Activated naive CD4-positive, alpha-beta T cell treated with anti-CD3 and anti-CD28 coated beads, Interleukin-2, amount 50 U/mL, for 72 hours (primary cell): ENCODE measurements around the gene OR2AE1. TPM values are rescaled to one million over a fixed set of nuclear protein-coding genes. Genes with fewer than 3 reads are reported as not detected.
"Not testable (repeated sequence)": the region's sequence is repeated elsewhere in the genome, so short reads cannot be mapped to it uniquely, and the experiment has no call there.

Experiments used
- ATAC-seq, 2 donors: fragments of 150-1000 bp; cut with Tn5 transposase; 2 replicates each; pipeline ENCODE4 v1.10.0; 2021; ENCODE audit warnings: mild to moderate bottlenecking in 2 of 2, moderate library complexity in 2 of 2
- DNase-seq, 2 donors: peaks; one replicate each; pipeline ENCODE4 v3.0.0; 2021 to 2022; ENCODE audit warnings: low spot score in 2 of 2
- H3K27ac Mint-ChIP-seq, 2 donors: one replicate each; pipeline ENCODE4 v1.8.0; 2022; ENCODE audit warnings: mild to moderate bottlenecking in 2 of 2, mixed read lengths in 2 of 2
- H3K36me3 Mint-ChIP-seq, 2 donors: one replicate each; pipeline ENCODE4 v1.8.0; 2022; ENCODE audit warnings: mixed read lengths in 2 of 2
- H3K9me3 Mint-ChIP-seq, 2 donors: one replicate each; pipeline ENCODE4 v1.8.0; 2022; ENCODE audit warnings: mixed read lengths in 2 of 2
- total RNA-seq, 2 donors: library from RNA; stranded (reverse); gene quantifications; one replicate each; pipeline ENCODE4 v1.2.3, GENCODE V29; 2022

Gene OR2AE1
- under 1 TPM in 1 of 2 donors, not detected in 1; 0.31 TPM for total RNA-seq

- no peak for ATAC-seq
- Mint-ChIP-seq H3K36me3 (no peaks in the 10 kb centered on the region), H3K9me3 (no peaks in the 10 kb centered on the region), H3K27ac (no peak within 1 kb of the TSS)
- DNase-seq = no peak
These were observed at the start of gene OR2AE1 for GRCh38 chr7:99876933-99877332. OR2AE1 (minus strand) TSS chr7:99877033; CDS start chr7:99877033, 0 bp downstream.

- Mint-ChIP-seq H3K27ac (no peak overlapping the region), H3K36me3 (no peaks in the 10 kb centered on the region), H3K9me3 (no peaks in the 10 kb centered on the region)
- ATAC-seq = no peak
- DNase-seq = no peak
These were observed 49.5 kb upstream of the OR2AE1 start for GRCh38 chr7:99926321-99926720.

DNA sequence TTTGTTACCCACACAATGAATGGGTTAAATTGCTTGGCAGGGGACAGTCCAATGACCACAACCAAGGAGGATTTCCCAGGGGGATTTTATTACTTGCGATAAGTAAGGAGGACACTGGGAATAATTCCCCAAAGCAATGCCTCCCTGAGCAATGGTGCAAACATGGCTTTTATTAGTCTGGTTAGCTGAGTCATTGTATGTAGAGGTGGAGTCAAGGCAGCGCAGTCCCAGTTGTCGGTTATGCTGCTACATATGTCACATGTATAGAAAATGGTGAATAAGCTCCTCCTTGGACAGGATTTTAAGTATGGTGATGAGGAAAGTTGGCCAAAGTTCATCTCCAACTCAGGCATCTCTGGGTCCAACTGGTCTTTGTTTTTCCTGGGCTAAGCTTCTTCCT, 46.4 kb upstream of the OR2AE1 start:
- no peak overlapping the region for H3K27ac Mint-ChIP-seq
- ATAC-seq (no peak), DNase-seq (no peak)
- no peaks in the 10 kb centered on the region for H3K9me3 Mint-ChIP-seq
- H3K36me3 Mint-ChIP-seq = peaks cover 8 to 14% of the 10 kb centered on the region in 2 donors

GRCh38 chr7:99920149-99920548, 43.3 kb upstream of the OR2AE1 start:
- ATAC-seq = no peak
- no peak for DNase-seq
- Mint-ChIP-seq H3K27ac (peak overlapping the region; percentile 96 to 98), H3K36me3 (peaks cover 8 to 14% of the 10 kb centered on the region in 2 donors), H3K9me3 (no peaks in the 10 kb centered on the region)

- ATAC-seq (no peak), DNase-seq (no peak)
- Mint-ChIP-seq H3K9me3 (no peaks in the 10 kb centered on the region), H3K36me3 (peaks cover 8 to 14% of the 10 kb centered on the region in 2 donors), H3K27ac (peak overlapping the region; percentile 96 to 98)
These were observed 42.9 kb upstream of the OR2AE1 start for GRCh38 chr7:99919814-99920112.

DNA sequence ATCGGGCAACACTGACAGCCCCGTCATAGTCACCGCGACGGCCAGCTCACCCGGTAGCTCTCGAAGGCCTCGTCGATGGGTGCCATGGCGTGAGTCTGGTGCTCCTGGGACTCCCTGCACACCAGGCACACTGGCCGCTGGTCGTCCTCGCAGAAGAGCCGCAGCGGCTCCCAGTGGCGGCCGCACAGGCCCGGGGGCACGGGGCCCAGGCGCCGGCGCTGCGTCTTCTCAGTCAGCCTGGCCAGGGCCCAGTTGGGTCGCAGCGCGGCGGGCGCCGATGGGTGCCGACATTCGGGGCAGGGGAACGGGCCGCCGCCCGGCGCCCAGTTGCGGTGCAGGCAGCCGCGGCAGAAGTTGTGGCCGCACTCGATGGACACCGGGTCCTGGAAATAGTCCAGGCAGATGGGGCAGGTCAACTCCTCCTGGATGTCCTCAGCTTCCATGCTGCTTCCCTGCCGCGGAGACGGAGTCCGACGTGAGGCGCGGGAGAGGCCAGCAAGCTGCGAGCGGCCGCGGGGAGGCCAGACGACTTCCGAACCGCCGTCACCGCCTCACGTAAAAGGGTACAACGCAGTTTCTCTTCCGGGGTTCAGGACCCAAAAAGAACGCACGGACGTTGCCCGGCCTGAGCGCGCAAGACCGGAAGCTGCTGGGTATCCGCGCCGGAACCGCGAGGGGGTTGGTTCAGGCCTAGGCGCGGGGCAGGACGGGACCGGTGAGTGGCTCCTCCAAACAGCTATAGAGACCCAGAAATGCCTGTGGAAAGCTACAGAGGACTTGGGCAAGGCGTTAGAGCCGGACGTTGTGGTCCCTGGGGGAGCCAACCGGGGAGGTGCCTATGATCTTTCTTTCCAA, 42.4 kb upstream of the OR2AE1 start, which contains the start of gene TRIM4:
Gene TRIM4 (minus strand): TSS at position 572 of the 855 bp plus-strand sequence. CDS start 129 bp downstream, at position 443.
- peak; percentile 91 to 97 for DNase-seq
- Mint-ChIP-seq H3K36me3 (peaks cover 8 to 14% of the 10 kb centered on the region in 2 donors), H3K27ac (peak within 1 kb of the TSS; percentile 96 to 98), H3K9me3 (no peaks in the 10 kb centered on the region)
- ATAC-seq = peak; percentile 98 to 100

- ATAC-seq (no peak), DNase-seq (no peak)
- H3K9me3 Mint-ChIP-seq = no peaks in the 10 kb centered on the region
- H3K27ac Mint-ChIP-seq = peak overlapping the region in 1 of 2 donors; percentile 37
- H3K36me3 Mint-ChIP-seq = peaks cover 0 to 7% of the 10 kb centered on the region in 2 donors
These were observed 34.1 kb upstream of the OR2AE1 start for GRCh38 chr7:99910976-99911375.

DNA sequence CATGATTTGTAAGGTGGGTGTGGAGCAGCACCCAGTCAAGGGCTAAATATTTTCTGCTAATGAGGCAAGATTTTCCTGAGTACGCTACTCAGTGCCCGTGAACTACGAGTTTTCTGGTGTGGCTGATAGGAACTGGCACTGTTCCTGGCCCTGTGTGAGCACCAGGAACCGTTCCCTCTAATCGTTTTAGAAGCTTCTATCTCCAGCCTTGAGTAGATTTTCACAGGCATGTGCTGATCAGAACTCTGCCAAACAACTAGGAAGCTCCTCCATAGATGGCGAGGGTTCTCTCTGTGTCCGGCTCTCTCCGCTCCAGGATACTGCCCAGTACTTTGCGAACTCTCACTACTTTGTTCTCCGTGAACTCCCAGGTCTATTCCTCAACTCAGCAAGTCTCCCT, 24.7 kb upstream of the OR2AE1 start:
- peak overlapping the region; percentile 11 to 16 for H3K27ac Mint-ChIP-seq
- peaks cover 21 to 25% of the 10 kb centered on the region in 2 donors for H3K36me3 Mint-ChIP-seq
- ATAC-seq (no peak), DNase-seq (no peak)
- no peaks in the 10 kb centered on the region for H3K9me3 Mint-ChIP-seq

GRCh38 chr7:99899830-99900519, 23.1 kb upstream of the OR2AE1 start:
- Mint-ChIP-seq H3K9me3 (no peaks in the 10 kb centered on the region), H3K36me3 (peaks cover 21 to 25% of the 10 kb centered on the region in 2 donors), H3K27ac (no peak overlapping the region)
- DNase-seq (no peak), ATAC-seq (no peak)

GRCh38 chr7:99898836-99899235, 22.0 kb upstream of the OR2AE1 start:
- H3K36me3 Mint-ChIP-seq = peaks cover 21 to 25% of the 10 kb centered on the region in 2 donors
- no peaks in the 10 kb centered on the region for H3K9me3 Mint-ChIP-seq
- DNase-seq (no peak), ATAC-seq (no peak)
- no peak overlapping the region for H3K27ac Mint-ChIP-seq

DNA sequence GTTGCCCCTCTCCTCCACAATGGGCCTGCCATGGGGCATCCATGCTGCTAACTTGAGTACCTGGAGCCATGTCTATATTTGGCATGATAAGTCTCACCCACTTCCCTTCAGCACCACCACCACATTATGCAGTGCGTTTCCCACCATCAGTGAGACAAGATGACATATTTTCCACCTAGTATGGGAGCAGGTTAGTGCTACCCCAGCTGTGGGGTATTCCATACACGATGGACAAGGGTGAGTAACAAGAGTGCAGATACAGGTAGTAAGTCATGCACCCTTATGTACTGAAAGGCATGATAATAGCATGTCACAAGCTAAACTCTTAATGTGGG, 21.2 kb upstream of the OR2AE1 start:
- DNase-seq (no peak), ATAC-seq (peak in 1 of 2 donors; percentile 39)
- Mint-ChIP-seq H3K36me3 (peaks cover 21 to 24% of the 10 kb centered on the region in 2 donors), H3K27ac (peak overlapping the region in 1 of 2 donors; percentile 93), H3K9me3 (no peaks in the 10 kb centered on the region)

DNA sequence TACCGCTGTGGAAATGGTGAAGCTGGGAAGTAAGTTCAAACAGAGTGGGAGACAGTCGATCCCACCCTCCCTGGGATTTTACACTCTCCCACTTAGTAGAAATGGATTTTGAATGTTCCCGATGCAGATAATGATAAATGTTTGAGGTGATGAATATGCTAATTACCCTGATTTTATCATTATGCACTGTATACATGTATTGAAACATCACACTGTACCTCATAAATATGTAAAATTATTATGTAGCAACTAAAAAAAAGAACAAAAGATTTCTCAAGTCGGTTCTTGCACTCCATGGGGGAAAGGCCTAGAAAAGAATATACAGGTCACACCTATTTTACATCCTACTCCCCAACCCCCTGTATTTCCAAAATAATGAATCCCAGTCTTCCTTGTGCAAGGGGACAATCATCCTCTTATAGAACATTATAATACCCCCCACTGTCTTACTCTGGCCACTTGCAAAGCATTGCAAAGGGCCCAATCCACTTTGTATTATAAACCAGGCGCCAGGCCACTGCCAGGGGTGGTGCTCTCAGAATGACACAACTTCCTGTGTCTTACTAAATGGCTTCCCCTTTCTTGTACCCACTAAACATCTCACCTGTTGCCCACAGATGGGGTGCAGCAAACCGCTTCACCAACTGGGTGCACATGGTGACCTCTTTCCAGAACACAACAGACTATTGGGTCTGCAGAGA, 20.6 kb upstream of the OR2AE1 start:
- ATAC-seq = peak in 1 of 2 donors; percentile 34
- H3K27ac Mint-ChIP-seq = peak overlapping the region in 1 of 2 donors; percentile 93

DNA sequence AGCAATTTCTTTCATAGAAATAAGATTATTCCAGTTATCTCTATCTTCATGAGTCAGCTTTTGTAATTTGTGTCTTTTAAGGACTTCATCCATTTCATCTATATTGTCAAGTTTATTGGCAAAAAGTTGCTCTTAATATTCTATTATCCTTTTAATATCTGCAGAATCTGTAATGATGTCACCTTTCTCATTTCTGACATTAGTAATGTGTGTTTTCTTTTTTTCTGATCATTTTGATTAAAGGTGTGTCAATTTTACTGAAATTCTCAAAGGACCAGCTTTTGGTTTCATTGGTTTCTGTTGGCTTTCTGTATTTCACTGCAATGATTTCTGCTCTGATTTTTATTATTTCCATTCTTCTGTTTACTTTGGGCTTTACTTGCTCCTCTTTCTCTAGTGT, 17.9 kb upstream of the OR2AE1 start:
- peaks cover 3 to 5% of the 10 kb centered on the region in 2 donors for H3K9me3 Mint-ChIP-seq
- peaks cover 7 to 18% of the 10 kb centered on the region in 2 donors for H3K36me3 Mint-ChIP-seq
- DNase-seq (no peak), ATAC-seq (no peak)
- no peak overlapping the region for H3K27ac Mint-ChIP-seq

More for the DNA sequence above, 20.6 kb upstream of the OR2AE1 start:
- Mint-ChIP-seq H3K9me3 (no peaks in the 10 kb centered on the region), H3K36me3 (peaks cover 15 to 24% of the 10 kb centered on the region in 2 donors)
- DNase-seq = no peak

GRCh38 chr7:99893280-99893679, 16.4 kb upstream of the OR2AE1 start:
- ATAC-seq (no peak), DNase-seq (no peak)
- Mint-ChIP-seq H3K36me3 (peaks cover 8 to 25% of the 10 kb centered on the region in 2 donors), H3K27ac (peak overlapping the region in 1 of 2 donors; percentile 44), H3K9me3 (peaks cover 4 to 5% of the 10 kb centered on the region in 2 donors)

- H3K9me3 Mint-ChIP-seq, DNase-seq, H3K27ac Mint-ChIP-seq, ATAC-seq: not testable (repeated sequence)
- peaks cover 8 to 25% of the 10 kb centered on the region in 2 donors for H3K36me3 Mint-ChIP-seq
These were observed 13.5 kb upstream of the OR2AE1 start for GRCh38 chr7:99890348-99890747.

DNA sequence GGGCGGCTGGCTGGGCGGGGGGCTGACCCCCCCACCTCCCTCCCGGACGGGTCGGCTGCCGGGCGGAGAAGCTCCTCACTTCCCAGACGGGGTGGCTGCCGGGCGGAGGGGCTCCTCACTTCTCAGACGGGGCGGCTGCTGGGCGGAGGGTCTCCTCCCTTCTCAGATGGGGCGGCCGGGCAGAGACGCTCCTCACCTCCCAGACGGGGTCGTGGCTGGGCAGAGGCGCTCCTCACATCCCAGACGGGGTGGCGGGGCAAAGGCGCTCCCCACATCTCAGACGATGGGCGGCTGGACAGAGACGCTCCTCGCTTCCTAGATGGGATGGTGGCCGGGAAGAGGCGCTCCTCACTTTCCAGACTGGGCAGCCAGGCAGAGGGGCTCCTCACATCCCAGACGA, 11.5 kb upstream of the OR2AE1 start:
- not testable (repeated sequence) for H3K27ac Mint-ChIP-seq, ATAC-seq, DNase-seq, H3K9me3 Mint-ChIP-seq
- H3K36me3 Mint-ChIP-seq = peaks cover 8 to 25% of the 10 kb centered on the region in 2 donors

- ATAC-seq = no peak
- no peak for DNase-seq
- Mint-ChIP-seq H3K27ac (no peak overlapping the region), H3K9me3 (peaks cover 0 to 3% of the 10 kb centered on the region in 2 donors), H3K36me3 (no peaks in the 10 kb centered on the region)
These were observed 4.5 kb upstream of the OR2AE1 start for GRCh38 chr7:99881370-99881769.
